Stimulated activated CD4-positive, alpha-beta T cell treated with anti-CD3 and anti-CD28 coated beads, TNF-alpha, amount 100 ng/mL, for 48 hours (primary cell): ENCODE measurements around the gene AP4E1.
"Not testable (repeated sequence)": the region's sequence is repeated elsewhere in the genome, so short reads cannot be mapped to it uniquely, and the experiment has no call there.

Source experiments
- DNase-seq, 3 donors: peaks; one replicate each; pipeline ENCODE4 v3.0.0-alpha.2; 2020; ENCODE audit warnings: low read depth in 3 of 3

The AP4E1 gene

GRCh38 chr15:50908209-50909009, at the start of gene AP4E1:
TSS of gene AP4E1 (plus strand) at chr15:50908683. CDS start at chr15:50908779, 96 bp downstream.
- peak; percentile 84 to 91 (median 88) for DNase-seq

GRCh38 chr15:50860824-50861223, 47.7 kb upstream of the AP4E1 start:
- DNase-seq = no peak

GRCh38 chr15:50862553-50862952, 45.9 kb upstream of the AP4E1 start:
- no peak for DNase-seq

GRCh38 chr15:50864873-50865272, 43.6 kb upstream of the AP4E1 start:
- DNase-seq = no peak

- DNase-seq = no peak
Measured at GRCh38 chr15:50865515-50866353, 42.7 kb upstream of the AP4E1 start.

GRCh38 chr15:50871832-50872231, 36.7 kb upstream of the AP4E1 start:
- DNase-seq = no peak

- no peak for DNase-seq
Measured at GRCh38 chr15:50872832-50873426, 35.6 kb upstream of the AP4E1 start.

GRCh38 chr15:50873935-50874361, 34.5 kb upstream of the AP4E1 start:
- no peak for DNase-seq

GRCh38 chr15:50875238-50875637, 33.2 kb upstream of the AP4E1 start:
- DNase-seq = not testable (repeated sequence)

GRCh38 chr15:50876260-50876988, 32.1 kb upstream of the AP4E1 start:
- no peak for DNase-seq

GRCh38 chr15:50876989-50877360, 31.5 kb upstream of the AP4E1 start:
- DNase-seq = peak in 2 of 3 donors; percentile 57 to 67

GRCh38 chr15:50879016-50879617, 29.4 kb upstream of the AP4E1 start:
- DNase-seq = no peak

GRCh38 chr15:50880206-50880605, 28.3 kb upstream of the AP4E1 start:
- DNase-seq = no peak

GRCh38 chr15:50880651-50881114, 27.8 kb upstream of the AP4E1 start:
- no peak for DNase-seq

- no peak for DNase-seq
Measured at GRCh38 chr15:50881121-50882048, 27.1 kb upstream of the AP4E1 start.

- DNase-seq = no peak
Measured at GRCh38 chr15:50883903-50884302, 24.6 kb upstream of the AP4E1 start.

- no peak for DNase-seq
Measured at GRCh38 chr15:50884540-50884939, 23.9 kb upstream of the AP4E1 start.

- DNase-seq = no peak
Measured at GRCh38 chr15:50886139-50886467, 22.4 kb upstream of the AP4E1 start.

GRCh38 chr15:50886611-50887345, 21.7 kb upstream of the AP4E1 start:
- DNase-seq = no peak

- DNase-seq = no peak
Measured at GRCh38 chr15:50888054-50888453, 20.4 kb upstream of the AP4E1 start.
